GM19397 (cell line): ENCODE data around the gene BRME1.

Experiments used
- ATAC-seq: cut with Tn5 transposase; IDR thresholded peaks from one replicate; pipeline ENCODE4 v1.9.1; 2021; ENCODE audit warnings: mild to moderate bottlenecking, moderate library complexity; ENCODE audit not compliant: unreplicated experiment

BRME1 gene

DNA sequence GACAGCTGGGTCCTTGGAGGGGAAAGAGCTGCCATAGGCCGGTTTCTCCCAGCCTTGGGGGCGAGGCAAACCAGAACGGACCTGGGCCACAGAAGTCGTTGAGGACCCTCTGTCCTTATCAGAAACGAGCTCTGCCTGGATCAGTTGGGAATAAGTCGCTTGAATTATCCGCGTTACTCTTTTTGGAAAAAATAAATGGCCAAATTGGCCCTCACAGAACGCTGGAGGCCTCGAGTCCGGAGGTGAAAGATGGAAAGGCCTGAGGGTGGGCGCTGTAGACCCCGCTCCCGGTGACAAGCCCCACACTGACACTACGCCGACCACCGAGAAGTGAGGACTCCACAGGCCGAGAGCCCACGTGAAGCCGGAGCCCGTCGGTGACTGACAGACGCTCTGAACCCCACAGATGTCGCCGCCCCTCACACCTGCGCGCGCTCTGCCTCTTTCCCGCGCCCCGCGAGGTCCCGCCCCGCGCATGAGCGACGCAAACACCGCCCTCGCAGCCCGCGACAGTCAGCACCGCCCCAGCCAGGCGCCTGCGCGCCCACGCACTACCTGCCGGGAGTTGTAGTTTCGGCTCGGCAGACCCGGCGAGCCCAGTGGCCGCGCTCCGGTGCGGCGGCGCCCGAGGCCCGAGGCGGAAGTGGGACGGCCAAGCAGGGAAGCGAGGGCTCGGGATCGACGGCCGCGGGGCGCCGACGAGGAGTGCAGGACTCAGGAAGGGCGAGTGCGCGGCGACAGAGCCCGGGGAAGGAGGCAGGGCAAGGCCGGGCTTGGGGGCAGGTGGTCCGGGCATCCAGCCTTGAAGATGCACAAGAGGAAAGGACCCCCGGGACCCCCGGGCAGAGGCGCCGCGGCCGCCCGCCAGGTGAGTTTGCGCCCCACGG, at the start of gene BRME1, which contains the start of gene CC2D1A:
Gene BRME1 (minus strand): TSS at position 484 of the 887 bp plus-strand sequence. CDS start 1,225 bp downstream, outside the sequence.
Gene CC2D1A (plus strand): TSS at position 568 of the 887 bp plus-strand sequence. CDS start 241 bp downstream, at position 809.
- peak; percentile 98 for ATAC-seq

DNA sequence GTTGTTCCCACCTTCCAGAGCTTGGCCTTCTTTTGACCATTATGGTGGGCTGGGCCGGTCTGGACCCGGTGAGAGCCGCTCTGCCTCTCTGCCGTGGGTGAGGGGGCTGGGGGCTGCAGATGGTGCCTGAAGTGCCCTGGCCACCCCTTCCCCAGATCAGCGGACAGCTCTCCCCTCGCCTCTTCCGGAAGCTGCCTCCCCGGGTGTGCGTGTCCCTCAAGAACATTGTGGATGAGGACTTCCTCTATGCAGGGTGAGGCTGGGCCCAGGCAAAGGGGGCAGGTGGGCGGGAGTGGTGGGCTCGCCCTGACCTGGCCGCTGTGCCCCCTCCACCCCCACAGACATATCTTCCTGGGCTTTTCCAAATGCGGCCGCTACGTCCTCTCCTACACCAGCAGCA, 48.3 kb upstream of the BRME1 start:
- no peak for ATAC-seq

DNA sequence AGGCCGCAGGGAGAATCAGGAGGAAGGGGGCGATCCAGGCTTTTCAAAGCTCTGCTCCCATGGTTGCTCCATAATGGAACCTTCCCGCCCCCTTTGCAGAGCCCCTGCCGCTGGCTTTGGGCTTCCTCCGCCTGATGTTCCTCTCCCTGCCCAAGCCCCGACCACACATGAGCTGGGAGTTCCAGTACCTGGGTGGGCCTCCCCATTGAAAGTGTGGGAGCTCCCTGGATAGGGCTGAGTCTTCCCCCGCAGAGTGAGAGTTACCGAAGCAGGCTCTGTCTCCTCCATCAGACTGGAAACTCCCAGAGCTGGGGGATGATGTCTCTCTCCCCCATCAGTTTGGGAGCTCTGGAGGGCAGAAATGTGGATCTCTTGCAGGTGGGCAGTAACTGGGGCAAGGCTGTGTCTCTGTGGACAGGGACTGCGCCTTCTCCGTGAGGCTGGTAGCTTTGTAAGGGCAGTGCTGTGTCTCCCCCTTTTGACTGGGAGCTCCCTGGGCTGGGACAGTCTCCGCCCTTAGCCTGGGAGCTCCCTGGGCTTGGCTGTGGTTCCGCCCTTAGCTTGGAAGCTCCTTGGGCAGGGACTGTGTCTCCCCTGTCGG, 47.1 kb upstream of the BRME1 start:
- ATAC-seq = no peak

DNA sequence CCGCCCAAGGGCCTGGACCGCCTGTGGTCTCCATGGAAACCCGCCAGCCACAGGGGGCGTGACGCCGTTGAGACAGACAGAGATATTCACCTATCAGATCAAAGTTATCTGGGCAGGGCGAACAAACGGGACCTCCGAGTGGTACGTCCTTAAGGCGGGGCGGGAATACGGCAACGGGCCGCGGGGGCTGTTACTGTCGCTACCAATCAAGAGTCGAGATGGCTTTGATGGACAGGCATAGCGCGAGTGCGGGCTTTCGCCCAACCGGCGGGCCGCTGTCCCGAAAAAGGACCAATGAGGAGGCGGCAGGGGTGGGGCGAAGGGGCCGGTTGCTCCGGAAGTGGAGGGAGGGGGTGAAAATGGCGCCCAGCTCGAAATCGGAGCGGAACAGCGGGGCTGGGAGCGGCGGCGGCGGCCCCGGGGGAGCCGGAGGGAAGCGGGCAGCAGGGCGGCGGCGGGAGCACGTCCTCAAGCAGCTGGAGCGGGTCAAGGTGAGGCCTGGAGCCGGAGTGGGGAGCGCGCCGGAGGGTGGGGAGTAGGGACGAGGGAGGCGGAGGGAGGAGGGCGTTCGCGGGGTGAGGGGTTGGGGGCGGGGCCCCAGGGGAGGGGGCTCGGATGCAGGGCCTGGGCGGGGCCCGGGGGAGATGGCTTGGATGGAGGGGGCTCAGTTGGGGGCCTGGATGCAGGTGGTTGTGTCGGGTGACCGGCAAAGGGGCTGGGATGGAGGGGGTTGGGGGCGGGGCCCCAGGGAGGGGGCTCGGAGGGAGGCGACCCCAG, 46.4 kb upstream of the BRME1 start, which contains the start of gene DCAF15:
Gene DCAF15 (plus strand): TSS at position 356 of the 777 bp plus-strand sequence. CDS start 4 bp downstream, at position 360.
- ATAC-seq = peak; percentile 93

DNA sequence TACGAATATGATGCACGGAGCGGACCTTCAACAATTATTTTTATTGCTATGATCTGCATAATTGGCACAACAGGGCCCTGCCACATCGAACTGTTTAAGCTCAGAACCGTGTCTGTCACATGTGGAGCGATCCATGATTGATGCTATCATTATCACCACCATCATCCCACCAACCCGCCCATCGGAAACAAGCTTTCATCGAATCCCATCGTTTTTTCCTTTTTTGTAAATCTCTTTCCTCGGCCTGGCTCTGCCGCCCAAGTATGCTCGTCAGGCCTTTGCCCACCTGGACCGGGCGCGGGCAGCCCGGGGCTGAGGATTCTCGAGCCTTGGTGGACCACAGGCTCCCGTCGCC, 45.9 kb upstream of the BRME1 start:
- no peak for ATAC-seq

DNA sequence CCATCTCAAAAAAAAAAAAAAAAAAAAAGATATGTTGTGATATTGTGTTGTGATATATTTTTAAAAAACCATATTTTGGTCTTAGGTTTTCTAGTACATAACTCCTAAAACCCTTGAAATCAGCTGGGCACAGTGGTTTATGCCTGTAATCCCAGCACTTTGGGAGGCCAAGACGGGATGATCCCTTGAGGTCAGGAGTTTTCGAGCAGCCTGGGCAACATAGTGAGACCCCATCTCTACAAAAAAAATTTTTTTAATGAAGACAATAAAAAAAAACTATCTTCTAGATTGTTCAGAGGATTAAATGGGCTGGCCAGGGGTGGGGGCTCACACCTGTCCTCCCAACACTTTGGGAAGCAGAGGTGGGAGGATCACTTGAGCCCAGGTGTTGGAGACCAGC, 45.1 kb upstream of the BRME1 start:
- ATAC-seq = no peak

DNA sequence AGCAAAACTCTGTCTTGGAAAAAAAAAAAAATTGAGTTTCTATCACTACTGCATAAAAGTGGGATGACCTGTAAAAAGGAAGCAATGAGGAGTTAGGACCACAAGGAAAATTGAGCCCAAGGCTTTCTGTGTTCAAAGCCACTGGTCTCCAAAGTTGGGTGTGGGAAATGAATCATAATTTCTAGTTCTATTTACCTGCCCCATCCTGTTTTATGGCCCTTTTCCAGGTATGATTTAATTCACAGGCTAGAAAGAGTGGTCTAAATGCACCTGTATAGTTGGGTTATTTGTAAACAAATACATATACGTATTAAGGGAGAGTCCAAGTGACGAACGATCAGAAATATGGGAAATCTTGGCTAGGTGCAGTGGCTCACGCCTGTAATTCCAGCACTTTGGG, 40.5 kb upstream of the BRME1 start:
- ATAC-seq = no peak

DNA sequence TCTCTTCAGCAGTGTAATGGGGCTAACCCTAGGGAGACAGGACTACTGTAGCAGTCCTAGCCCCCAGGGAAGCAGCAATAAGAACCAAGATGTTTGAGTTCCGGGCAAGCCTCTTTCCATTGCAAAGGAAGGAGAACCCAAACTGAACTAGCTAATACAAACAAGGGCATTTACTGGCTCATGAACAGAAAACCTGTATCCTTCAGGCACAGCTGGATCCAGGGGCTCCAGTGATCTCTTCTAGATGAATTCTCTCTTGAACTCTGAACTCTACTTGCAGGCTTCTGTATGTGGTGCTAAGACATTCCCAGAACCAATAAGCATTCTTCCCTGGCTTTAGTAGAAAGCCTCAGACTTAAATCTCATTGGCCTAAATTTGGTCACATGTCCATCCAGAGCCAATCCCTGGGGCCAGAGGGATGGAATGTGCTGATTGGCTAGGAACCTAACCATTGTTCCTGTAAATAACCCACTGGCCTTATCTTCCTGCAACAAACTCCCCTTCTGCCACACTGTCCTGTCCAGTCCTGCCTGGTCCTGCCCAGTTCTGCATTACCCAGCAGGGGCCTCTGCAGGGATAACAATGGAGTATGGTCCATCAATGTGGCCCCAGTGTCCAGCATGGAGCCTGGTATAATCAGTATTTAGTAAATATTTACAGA, 36.2 kb upstream of the BRME1 start:
- no peak for ATAC-seq

DNA sequence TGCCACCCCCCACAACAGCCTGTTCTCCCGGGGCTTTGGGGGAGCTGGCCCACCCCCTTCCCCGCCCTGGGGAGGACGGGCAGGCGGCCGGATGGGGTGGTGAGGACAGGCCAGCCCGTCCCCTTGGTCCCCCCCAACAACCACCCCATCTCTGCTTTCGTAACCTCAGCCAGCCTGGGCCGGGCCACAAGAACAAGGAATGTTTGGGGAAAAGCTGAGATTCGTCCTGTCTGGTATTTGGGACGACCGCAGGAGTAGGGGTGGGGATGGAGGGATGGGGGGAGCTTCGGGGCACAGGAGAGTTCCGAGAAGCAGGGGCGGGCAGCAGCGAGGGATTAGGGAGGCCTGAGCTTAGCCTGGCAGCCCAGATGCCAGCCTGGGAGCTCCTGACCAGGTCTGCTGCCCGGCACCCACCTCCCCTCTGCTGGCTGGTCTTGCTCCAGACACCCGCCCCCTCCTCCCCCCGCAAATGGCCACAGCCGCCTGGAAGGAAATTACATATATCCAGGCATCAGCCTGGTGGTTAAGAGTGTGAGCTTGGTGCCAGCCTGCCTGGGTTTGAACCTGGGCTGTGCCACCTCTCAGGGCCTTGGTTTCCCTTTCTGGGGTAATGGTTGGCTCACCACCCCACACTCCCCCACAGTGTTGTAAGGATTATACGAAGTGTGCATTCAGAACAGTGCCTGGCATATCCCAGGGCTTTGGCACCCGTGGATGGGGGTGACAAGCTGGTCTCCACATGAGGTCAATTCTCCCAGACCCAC, 32.6 kb upstream of the BRME1 start, which contains the start of gene PODNL1:
Gene PODNL1 (minus strand): TSS at position 117 of the 764 bp plus-strand sequence. CDS start 236 bp downstream, outside the sequence.
- ATAC-seq = no peak

DNA sequence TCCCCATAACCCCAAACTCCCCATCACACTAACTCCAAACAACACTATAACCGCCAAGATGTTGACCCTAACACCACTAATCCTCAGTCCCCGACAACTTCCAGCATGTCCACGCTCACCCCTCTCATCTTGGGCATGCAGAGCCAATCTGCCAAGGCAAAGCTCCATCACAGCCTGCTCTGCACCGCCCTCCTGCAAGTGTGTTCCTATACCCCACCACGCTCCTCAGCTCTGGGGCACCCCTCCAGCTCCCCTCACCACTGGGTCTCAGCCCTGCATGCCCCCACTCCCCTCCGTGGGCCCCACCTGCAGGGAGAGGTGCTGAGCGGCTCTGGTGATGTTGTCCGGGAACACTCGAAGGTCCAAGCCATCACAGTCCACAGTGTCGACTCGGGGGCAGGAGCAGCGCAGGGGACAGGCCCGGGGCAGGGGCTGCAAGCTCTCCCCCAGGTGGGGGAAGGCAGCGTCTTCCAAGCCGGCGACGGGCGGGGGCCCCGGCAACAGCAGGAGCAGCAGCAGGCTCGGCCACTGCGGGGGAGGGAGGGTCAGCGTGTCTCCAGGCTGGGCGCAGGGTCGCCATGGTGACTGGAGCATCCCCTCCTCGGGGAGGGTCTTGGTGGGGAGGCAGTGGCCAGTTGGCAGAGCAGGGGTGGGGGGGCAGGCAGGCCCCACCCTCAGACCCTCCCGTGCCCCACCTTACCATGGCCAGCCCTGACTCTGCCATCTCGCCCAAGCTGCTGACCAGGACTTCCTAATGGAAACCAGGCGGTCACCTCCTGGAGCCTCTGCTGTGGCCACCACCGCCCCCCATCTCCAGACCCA, 31.8 kb upstream of the BRME1 start:
- ATAC-seq = no peak

DNA sequence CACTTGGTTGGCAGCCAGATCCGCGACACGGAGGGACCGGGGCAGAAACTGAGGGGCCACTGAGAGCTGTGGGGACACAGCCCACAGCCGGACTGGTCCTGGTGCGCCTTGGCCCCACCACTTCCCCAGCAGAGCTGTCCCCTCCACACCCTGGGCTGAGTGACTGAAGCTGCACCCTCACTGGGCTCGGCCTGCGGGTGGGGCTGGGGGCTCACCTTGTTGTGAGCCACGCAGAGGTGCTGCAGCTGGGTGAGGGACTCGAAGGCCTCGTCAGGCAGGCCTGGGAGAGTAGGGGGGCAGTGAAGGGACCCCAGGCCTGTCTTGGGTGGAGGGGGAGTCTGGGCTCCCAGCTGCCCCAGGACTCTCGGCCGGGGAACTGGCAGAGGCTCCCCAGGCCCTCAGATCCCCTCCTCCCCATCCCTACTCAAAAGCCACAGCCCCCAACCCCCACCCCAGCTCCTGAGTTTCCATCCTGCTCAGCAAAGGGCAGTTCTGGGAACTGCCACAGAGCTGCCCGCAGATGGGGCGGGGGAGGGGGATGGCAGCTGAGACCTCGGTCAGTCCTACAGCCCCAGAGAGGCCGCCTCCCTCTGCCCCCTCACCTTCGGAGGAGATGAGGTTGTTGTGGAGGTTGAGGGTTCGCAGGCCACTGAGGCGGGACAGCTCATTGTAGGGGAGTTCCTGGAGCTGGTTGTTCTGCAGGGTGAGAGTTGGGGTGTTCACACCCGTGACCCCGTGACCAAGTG, 30.0 kb upstream of the BRME1 start:
- no peak for ATAC-seq

DNA sequence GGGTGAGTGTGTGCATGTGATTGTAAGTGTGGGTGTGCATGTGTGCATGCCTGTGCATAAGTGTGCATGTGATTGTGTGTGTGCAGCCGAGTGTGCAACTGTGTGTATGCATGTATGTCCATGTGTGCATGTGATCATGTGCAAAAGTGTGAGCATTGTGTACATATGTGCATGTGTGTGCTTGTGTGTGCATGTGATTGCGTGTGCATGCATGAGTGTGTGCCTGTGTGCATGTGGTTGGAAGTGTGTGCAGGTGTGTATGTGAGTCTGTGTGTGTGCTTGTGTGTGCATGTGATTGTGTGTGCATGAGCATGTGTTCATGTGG, 28.8 kb upstream of the BRME1 start:
- ATAC-seq = no peak

DNA sequence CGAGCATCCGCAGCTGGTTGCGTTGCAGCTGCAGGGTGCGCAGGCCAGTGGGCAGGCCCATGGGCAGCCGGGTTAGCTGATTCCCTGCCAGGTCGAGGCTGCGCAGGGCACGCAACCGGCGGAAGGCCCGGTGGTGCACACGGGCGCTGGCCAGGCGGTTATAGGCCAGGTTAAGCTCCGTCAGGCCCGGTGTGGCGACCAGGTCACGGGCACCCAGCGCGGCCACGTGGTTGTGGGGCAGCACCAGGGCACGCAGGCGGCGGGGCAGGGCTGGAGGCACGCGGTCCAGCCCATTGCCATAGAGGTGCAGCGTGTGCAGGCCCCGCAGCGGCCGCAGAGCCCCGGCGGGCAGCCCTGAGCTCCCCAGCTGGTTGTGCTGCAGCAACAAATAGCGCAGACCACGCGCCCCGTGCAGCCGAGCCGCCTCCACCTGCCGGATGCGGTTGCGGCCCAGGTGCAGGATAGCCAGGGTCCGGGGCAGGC, 27.0 kb upstream of the BRME1 start:
- no peak for ATAC-seq

DNA sequence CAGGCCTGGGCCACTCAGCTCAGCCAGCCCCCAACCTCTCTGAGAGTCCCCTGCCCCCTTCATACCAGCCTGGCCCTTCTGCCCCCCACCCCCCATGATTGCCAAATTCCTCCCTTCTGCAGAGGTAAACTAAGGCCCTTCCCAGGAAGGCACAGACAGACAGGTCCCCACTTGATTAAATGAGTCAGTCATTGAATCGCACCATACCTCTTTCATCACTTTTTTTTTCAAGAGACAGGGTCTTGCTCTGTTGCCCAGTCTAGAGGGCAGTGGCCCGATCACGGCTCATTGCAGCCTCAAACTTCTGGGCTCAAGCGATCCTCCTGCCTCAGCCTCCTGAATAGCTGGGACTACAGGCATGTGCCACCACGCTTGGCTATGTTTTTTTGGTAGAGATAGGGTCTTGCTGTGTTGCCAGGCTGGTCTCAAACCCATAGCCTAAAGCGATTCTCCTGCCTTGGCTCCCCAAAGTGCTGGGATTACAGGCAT, 26.3 kb upstream of the BRME1 start:
- ATAC-seq = no peak

DNA sequence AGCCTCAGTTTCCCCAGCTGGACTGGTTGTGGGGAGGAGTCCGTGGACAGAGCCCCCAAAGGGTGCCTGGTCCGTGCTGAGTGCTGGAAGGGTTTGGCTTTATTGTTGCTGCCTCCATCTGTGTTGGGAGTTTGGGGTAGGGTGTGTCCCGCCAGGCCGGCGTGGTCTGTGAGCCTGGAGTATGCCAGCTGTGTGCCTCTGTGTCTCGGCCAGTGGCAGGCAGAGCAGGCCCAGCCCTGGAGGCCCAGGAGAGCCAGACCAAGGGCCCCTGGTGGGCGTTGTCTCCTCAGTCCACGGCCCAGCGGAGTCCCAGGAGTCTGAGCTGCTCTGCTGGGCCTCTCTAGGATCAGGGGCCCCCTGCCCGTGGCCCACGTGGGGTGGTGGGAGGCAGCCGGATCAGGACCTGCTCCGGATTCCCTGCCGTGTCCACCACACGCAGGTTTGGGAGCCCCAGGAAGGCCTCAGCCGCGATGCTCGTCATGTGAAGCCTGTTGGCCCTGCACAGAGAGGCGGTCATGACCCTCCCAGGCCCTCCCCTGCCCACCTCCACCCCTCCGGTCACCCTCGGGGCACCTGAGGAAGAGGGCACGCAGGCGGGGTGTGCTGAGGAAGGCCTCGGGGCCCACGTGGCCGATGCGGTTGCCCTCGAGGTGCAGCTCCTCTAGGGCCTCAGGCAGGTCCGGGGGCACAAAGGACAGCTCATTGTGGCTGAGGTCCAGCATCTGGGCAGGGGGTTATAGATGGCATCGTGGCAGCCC, 25.7 kb upstream of the BRME1 start:
- ATAC-seq = no peak

DNA sequence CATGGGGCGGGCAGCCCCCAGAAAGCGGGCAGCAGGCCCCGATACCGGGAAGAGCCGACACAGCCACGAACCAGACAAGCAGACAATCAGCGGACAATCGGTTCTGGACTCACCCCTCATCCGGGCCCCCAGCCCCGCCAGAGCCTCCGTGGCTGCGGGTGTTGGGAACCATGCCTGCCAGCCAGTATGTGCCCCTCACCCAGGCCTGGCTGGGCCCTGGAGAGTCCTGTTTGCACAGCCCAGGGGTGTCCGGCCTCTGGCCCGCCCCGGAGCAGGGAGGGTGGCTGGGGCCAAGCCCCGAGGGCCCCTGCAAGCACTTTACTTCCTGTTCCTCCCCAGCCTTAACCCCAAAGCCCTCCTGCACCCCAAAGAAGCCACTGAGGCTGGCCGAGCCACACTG, 24.5 kb upstream of the BRME1 start:
- ATAC-seq = no peak

DNA sequence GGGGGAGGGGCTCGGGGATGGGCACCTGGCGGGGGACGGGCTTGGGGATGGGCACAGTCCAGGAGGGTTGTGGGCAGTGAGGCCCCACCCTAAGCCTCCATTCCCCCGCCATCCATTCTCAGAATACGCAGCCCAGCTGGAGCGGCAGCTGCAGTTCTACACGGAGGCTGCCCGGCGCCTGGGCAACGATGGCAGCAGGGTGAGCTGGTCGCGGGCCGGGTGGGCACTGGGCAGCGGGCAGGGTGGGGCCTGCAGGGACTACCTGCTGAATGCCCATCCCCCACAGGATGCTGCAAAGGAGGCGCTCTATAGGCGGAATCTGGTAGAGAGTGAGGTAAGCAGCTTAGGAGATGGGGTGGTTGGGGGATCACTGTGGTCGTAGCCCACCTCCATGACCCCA, 24.0 kb upstream of the BRME1 start:
- no peak for ATAC-seq

DNA sequence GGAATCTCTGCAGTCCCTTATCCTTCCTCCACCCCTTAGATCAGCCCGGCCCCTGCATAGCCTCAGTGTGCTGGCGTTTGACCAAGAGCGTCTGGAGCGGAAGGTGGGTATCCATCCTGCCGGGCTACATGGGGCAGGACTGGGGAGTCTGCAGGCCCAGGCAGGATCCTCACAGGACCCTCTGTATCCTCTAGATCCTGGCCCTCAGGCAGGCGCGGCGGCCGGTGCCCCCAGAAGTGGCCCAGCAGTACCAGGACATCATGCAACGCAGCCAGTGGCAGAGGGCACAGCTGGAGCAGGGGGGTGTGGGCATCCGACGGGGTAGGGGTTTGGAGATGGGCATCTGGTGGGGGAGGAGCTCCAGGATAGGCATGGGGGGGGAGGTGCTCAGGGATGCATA, 23.4 kb upstream of the BRME1 start:
- no peak for ATAC-seq
